ENCODE measurements around the gene PIK3R6. TPM values are rescaled to one million over a fixed set of nuclear protein-coding genes. Genes with fewer than 3 reads are reported as not detected.

PIK3R6 gene
- total and polyA plus RNA-seq, 2 of the 4 experiments (the other 2 are of a cell fraction): not detected

DNA sequence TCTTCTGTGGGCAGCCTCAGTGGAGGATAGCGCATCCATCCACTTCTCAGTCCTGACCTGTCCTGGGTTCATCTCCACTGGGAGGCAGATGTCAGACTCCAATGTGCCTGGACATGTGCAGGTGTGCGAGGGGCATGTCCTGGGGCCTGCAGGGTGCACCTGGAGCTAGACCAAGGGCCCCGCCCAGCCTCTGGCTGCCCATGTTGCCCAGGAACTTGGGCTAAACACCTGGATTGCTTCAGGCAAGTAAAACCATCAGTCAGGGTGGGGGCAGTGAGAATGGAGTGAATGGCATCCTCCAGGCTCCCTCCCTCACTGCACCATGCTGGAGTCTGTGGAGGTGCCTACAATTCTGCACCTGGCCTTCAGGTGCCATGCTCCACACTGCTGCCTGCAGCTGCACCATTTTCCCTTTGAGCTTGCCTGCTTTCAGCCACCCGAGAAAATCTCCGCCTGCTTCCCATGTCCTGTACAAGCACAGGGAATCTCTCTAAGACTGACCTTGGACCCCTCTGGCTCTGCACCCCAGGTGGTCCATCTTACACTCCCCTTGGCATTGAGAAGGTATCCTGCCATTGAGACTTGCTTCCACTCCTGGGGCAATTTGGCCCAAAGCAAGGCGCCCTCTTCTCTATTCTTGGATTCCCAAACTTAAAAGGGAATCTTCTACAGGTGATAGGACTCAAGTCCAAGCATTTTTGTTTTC, 66.2 kb downstream of the PIK3R6 start:
- ChIA-PET POLR2A (ENCODE audit: unreplicated experiment) (no interaction called here), CTCF (no interaction called here)
- H3K18ac ChIP-seq (ENCODE audit: low read depth, low read length): no peak overlapping the region
- H3K9me3 ChIP-seq (ENCODE audit: control insufficient read depth, insufficient read depth, low read length): no peaks in the 10 kb centered on the region
- no peak overlapping the region for H4K5ac ChIP-seq (ENCODE audit: low read depth, low read length)
- H3K14ac ChIP-seq (replicated peaks; ENCODE audit: low read depth, low read length): no peak overlapping the region
- H3K4me3 ChIP-seq (ENCODE audit: insufficient read depth, low read depth, low read length): no peak overlapping the region
- in situ Hi-C loops (cut with MboI; ENCODE audit: low sequenced_read_pairs) (no loop called here), dilution Hi-C loops (cut with HindIII; ENCODE audit: low sequenced_read_pairs, unreplicated experiment) (no loop called here), intact Hi-C loops (cut with micrococcal nuclease) (no loop called here)
- H2AFZ ChIP-seq (replicated peaks; ENCODE audit: low read length, poor library complexity): no peak overlapping the region
- no peak overlapping the region for H3K4me2 ChIP-seq (ENCODE audit: low read depth, low read length)
- H3K4me1 ChIP-seq (ENCODE audit: control insufficient read depth, insufficient read depth, low read length): no peaks in the 10 kb centered on the region
- H3K4ac ChIP-seq (ENCODE audit: low read depth, low read length): no peak overlapping the region
- no peak overlapping the region for H4K91ac ChIP-seq (ENCODE audit: insufficient read depth, low read depth, low read length)
- no peak overlapping the region for H2BK120ac ChIP-seq (ENCODE audit: low read depth, low read length)
- no peak overlapping the region for H4K8ac ChIP-seq (ENCODE audit: low read depth in 2 of 2, low read length in 2 of 2)
- no peaks in the 10 kb centered on the region for H3K79me1 ChIP-seq (ENCODE audit: low read depth in 1 of 2, low read length in 2 of 2)
- no peak for DNase-seq
- WGBS, 2 experiments (ENCODE audit: extremely low coverage in 2 of 2, insufficient read length in 1 of 2): no CpG with 5 or more reads among the region's 6 CpGs
- H3K9ac ChIP-seq (ENCODE audit: low read depth, low read length): no peak overlapping the region
- H3K27me3 ChIP-seq (ENCODE audit: control insufficient read depth, insufficient read depth, low read length): peaks cover 18% of the 10 kb centered on the region; the same call in 1 of the 2 replicates
- H3K56ac ChIP-seq (ENCODE audit: extremely low read depth, insufficient read depth, low read length): no peak overlapping the region
- no peaks in the 10 kb centered on the region for H3K36me3 ChIP-seq (ENCODE audit: control insufficient read depth, insufficient read depth, low read length)
- no peak overlapping the region for H2BK5ac ChIP-seq (ENCODE audit: low read depth, low read length, poor library complexity, severe bottlenecking)
- no peak for ATAC-seq (ENCODE audit: low read depth)
- H4K20me1 ChIP-seq (ENCODE audit: insufficient read depth, low read length): no peaks in the 10 kb centered on the region
- no peak overlapping the region for H2BK15ac ChIP-seq (ENCODE audit: low read depth, low read length)
- no peak overlapping the region for H2BK20ac ChIP-seq (ENCODE audit: low read depth, low read length)
- H3K23ac ChIP-seq (ENCODE audit: low read depth, low read length): no peak overlapping the region
- no peaks in the 10 kb centered on the region for H3K9me1 ChIP-seq (ENCODE audit: insufficient read depth, low read length)
- no TSS peak for BruUV-seq (replicated peaks)
- H2AK5ac ChIP-seq (ENCODE audit: low read depth, low read length): no peak overlapping the region
- H3K27ac ChIP-seq (ENCODE audit: insufficient read depth, low read length): no peak overlapping the region
- H2AK9ac ChIP-seq (replicated peaks; ENCODE audit: low read depth, low read length, poor library complexity): no peak overlapping the region
- TF ChIP-seq BHLHE40 (IDR thresholded peaks at IDR 0.05; ENCODE audit: low read depth, low read length): no peak
- TF ChIP-seq, protein P1, sequence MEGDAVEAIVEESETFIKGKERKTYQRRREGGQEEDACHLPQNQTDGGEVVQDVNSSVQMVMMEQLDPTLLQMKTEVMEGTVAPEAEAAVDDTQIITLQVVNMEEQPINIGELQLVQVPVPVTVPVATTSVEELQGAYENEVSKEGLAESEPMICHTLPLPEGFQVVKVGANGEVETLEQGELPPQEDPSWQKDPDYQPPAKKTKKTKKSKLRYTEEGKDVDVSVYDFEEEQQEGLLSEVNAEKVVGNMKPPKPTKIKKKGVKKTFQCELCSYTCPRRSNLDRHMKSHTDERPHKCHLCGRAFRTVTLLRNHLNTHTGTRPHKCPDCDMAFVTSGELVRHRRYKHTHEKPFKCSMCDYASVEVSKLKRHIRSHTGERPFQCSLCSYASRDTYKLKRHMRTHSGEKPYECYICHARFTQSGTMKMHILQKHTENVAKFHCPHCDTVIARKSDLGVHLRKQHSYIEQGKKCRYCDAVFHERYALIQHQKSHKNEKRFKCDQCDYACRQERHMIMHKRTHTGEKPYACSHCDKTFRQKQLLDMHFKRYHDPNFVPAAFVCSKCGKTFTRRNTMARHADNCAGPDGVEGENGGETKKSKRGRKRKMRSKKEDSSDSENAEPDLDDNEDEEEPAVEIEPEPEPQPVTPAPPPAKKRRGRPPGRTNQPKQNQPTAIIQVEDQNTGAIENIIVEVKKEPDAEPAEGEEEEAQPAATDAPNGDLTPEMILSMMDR (conservative IDR thresholded peaks at IDR 0.05; ENCODE audit: low read depth, low read length): no peak
- TF ChIP-seq MXI1 (IDR thresholded peaks at IDR 0.05; ENCODE audit: borderline replicate concordance, low read depth, low read length): no peak
- TF ChIP-seq MAFK (IDR thresholded peaks at IDR 0.05; ENCODE audit: low read depth, low read length): no peak
- no peak for TF ChIP-seq CEBPB (IDR thresholded peaks at IDR 0.05; ENCODE audit: low read depth, low read length)
